Measurements from ENCODE around the gene RRP1. TPM values are rescaled to one million over a fixed set of nuclear protein-coding genes. Genes with fewer than 3 reads are reported as not detected.
"Not testable (repeated sequence)": the region's sequence is repeated elsewhere in the genome, so short reads cannot be mapped to it uniquely, and the experiment has no call there.

Gene RRP1
- total RNA-seq, 2 donors from 2014 or later, result 35.5 to 89.9 TPM

GRCh38 chr21:43816611-43817071, 27.3 kb downstream of the RRP1 start:
- peaks cover 0 to 4% of the 10 kb centered on the region in 2 donors for H3K27me3 Mint-ChIP-seq
- no peak overlapping the region for H3K27ac Mint-ChIP-seq
- DNase-seq (ENCODE audit: low spot score) (no peak), ATAC-seq (no peak)
- no peaks in the 10 kb centered on the region for H3K36me3 Mint-ChIP-seq
- peaks cover 5% of the 10 kb centered on the region for H3K9me3 Mint-ChIP-seq
- peaks cover 0 to 11% of the 10 kb centered on the region in 2 donors for H3K4me1 Mint-ChIP-seq (ENCODE audit: low read depth in 2 of 2)
- H3K4me3 Mint-ChIP-seq, result no peak overlapping the region

GRCh38 chr21:43817157-43818086, 28.0 kb downstream of the RRP1 start:
- peak in 1 of 2 donors; percentile 16 for ATAC-seq
- peaks cover 0 to 4% of the 10 kb centered on the region in 2 donors for H3K27me3 Mint-ChIP-seq
- H3K36me3 Mint-ChIP-seq, result no peaks in the 10 kb centered on the region
- H3K27ac Mint-ChIP-seq, result no peak overlapping the region
- DNase-seq (ENCODE audit: low spot score), result peak; percentile 26
- no peak overlapping the region for H3K4me3 Mint-ChIP-seq
- peaks cover 0 to 10% of the 10 kb centered on the region in 2 donors for H3K4me1 Mint-ChIP-seq (ENCODE audit: low read depth in 2 of 2)
- peaks cover 5% of the 10 kb centered on the region for H3K9me3 Mint-ChIP-seq

GRCh38 chr21:43818685-43819084, 29.3 kb downstream of the RRP1 start:
- H3K36me3 Mint-ChIP-seq, result no peaks in the 10 kb centered on the region

GRCh38 chr21:43819511-43820405, 30.4 kb downstream of the RRP1 start:
- H3K27me3 Mint-ChIP-seq, result peaks cover 0 to 2% of the 10 kb centered on the region in 2 donors
- peak; percentile 25 for DNase-seq (ENCODE audit: low spot score)
- no peak for ATAC-seq

More at GRCh38 chr21:43818685-43819084, 29.3 kb downstream of the RRP1 start:
- no peak for DNase-seq (ENCODE audit: low spot score)
- Mint-ChIP-seq H3K9me3 (peaks cover 5% of the 10 kb centered on the region), H3K4me1 (ENCODE audit: low read depth in 2 of 2) (peaks cover 0 to 8% of the 10 kb centered on the region in 2 donors), H3K27me3 (peaks cover 0 to 2% of the 10 kb centered on the region in 2 donors), H3K27ac (no peak overlapping the region), H3K4me3 (no peak overlapping the region)
- no peak for ATAC-seq

GRCh38 chr21:43820466-43820865, 31.1 kb downstream of the RRP1 start:
- no peak overlapping the region for H3K27ac Mint-ChIP-seq

More at GRCh38 chr21:43819511-43820405, 30.4 kb downstream of the RRP1 start:
- Mint-ChIP-seq H3K36me3 (no peaks in the 10 kb centered on the region), H3K4me1 (ENCODE audit: low read depth in 2 of 2) (peaks cover 0 to 6% of the 10 kb centered on the region in 2 donors), H3K9me3 (peaks cover 5% of the 10 kb centered on the region), H3K4me3 (no peak overlapping the region), H3K27ac (no peak overlapping the region)

GRCh38 chr21:43822166-43822565, 32.8 kb downstream of the RRP1 start:
- not testable (repeated sequence) for H3K9me3 Mint-ChIP-seq; H3K27me3 Mint-ChIP-seq; H3K4me3 Mint-ChIP-seq; H3K27ac Mint-ChIP-seq; ATAC-seq; H3K4me1 Mint-ChIP-seq (ENCODE audit: low read depth in 2 of 2); H3K36me3 Mint-ChIP-seq
- peak; percentile 56 for DNase-seq (ENCODE audit: low spot score)

More at GRCh38 chr21:43820466-43820865, 31.1 kb downstream of the RRP1 start:
- peaks cover 0 to 2% of the 10 kb centered on the region in 2 donors for H3K27me3 Mint-ChIP-seq
- DNase-seq (ENCODE audit: low spot score), result peak; percentile 32
- H3K9me3 Mint-ChIP-seq, result peaks cover 5% of the 10 kb centered on the region
- no peak overlapping the region for H3K4me3 Mint-ChIP-seq
- ATAC-seq, result no peak
- peaks cover 0 to 4% of the 10 kb centered on the region in 2 donors for H3K4me1 Mint-ChIP-seq (ENCODE audit: low read depth in 2 of 2)
- no peaks in the 10 kb centered on the region for H3K36me3 Mint-ChIP-seq

- ATAC-seq; H3K9me3 Mint-ChIP-seq; H3K27ac Mint-ChIP-seq; DNase-seq (ENCODE audit: low spot score); H3K4me1 Mint-ChIP-seq (ENCODE audit: low read depth in 2 of 2); H3K36me3 Mint-ChIP-seq; H3K27me3 Mint-ChIP-seq; H3K4me3 Mint-ChIP-seq: not testable (repeated sequence)
These were observed 33.4 kb downstream of the RRP1 start for GRCh38 chr21:43822741-43823140.

- DNase-seq (ENCODE audit: low spot score) (peak; percentile 48), ATAC-seq (no peak)
These were observed 35.2 kb downstream of the RRP1 start for GRCh38 chr21:43824333-43825241.

GRCh38 chr21:43825242-43825935, 36.0 kb downstream of the RRP1 start:
- ATAC-seq, result no peak
- Mint-ChIP-seq H3K27me3 (peaks cover 0 to 8% of the 10 kb centered on the region in 2 donors), H3K27ac (no peak overlapping the region), H3K36me3 (no peaks in the 10 kb centered on the region), H3K4me3 (no peak overlapping the region), H3K9me3 (no peaks in the 10 kb centered on the region), H3K4me1 (ENCODE audit: low read depth in 2 of 2) (peaks cover 0 to 3% of the 10 kb centered on the region in 2 donors)
- DNase-seq (ENCODE audit: low spot score), result no peak

More at GRCh38 chr21:43824333-43825241, 35.2 kb downstream of the RRP1 start:
- Mint-ChIP-seq H3K9me3 (no peaks in the 10 kb centered on the region), H3K4me3 (no peak overlapping the region), H3K27me3 (peaks cover 0 to 6% of the 10 kb centered on the region in 2 donors), H3K4me1 (ENCODE audit: low read depth in 2 of 2) (peaks cover 0 to 3% of the 10 kb centered on the region in 2 donors), H3K36me3 (no peaks in the 10 kb centered on the region), H3K27ac (no peak overlapping the region)

GRCh38 chr21:43825936-43826622, 36.7 kb downstream of the RRP1 start:
- Mint-ChIP-seq H3K4me3 (no peak overlapping the region), H3K27ac (no peak overlapping the region), H3K4me1 (ENCODE audit: low read depth in 2 of 2) (peaks cover 0 to 3% of the 10 kb centered on the region in 2 donors), H3K9me3 (no peaks in the 10 kb centered on the region), H3K36me3 (no peaks in the 10 kb centered on the region), H3K27me3 (peaks cover 0 to 8% of the 10 kb centered on the region in 2 donors)
- DNase-seq (ENCODE audit: low spot score) (no peak), ATAC-seq (peak in 1 of 2 donors; percentile 26)

- Mint-ChIP-seq H3K9me3 (no peaks in the 10 kb centered on the region), H3K4me3 (no peak overlapping the region), H3K27me3 (peaks cover 0 to 8% of the 10 kb centered on the region in 2 donors), H3K27ac (no peak overlapping the region), H3K36me3 (no peaks in the 10 kb centered on the region), H3K4me1 (ENCODE audit: low read depth in 2 of 2) (peaks cover 0 to 3% of the 10 kb centered on the region in 2 donors)
- DNase-seq (ENCODE audit: low spot score), result no peak
- ATAC-seq, result peak in 1 of 2 donors; percentile 44
These were observed 37.2 kb downstream of the RRP1 start for GRCh38 chr21:43826623-43826974.
